AG10803 (cell line): ENCODE results near the gene CDC34.

Source experiments
- DNase-seq: peaks from one replicate; pipeline ENCODE4 v3.0.0; 2010; ENCODE audit warnings: low read depth
- H3K4me3 ChIP-seq: 2 replicates; pipeline ENCODE4 v1.5.1; 2011; ENCODE audit warnings: mild to moderate bottlenecking, low read length, control low read depth
- TF ChIP-seq, protein P1 (sequence below): conservative IDR thresholded peaks from 2 replicates; pipeline ENCODE4 v1.5.1; 2011; ENCODE audit warnings: mild to moderate bottlenecking, low read length, control low read depth, inconsistent platforms

Gene CDC34

DNA sequence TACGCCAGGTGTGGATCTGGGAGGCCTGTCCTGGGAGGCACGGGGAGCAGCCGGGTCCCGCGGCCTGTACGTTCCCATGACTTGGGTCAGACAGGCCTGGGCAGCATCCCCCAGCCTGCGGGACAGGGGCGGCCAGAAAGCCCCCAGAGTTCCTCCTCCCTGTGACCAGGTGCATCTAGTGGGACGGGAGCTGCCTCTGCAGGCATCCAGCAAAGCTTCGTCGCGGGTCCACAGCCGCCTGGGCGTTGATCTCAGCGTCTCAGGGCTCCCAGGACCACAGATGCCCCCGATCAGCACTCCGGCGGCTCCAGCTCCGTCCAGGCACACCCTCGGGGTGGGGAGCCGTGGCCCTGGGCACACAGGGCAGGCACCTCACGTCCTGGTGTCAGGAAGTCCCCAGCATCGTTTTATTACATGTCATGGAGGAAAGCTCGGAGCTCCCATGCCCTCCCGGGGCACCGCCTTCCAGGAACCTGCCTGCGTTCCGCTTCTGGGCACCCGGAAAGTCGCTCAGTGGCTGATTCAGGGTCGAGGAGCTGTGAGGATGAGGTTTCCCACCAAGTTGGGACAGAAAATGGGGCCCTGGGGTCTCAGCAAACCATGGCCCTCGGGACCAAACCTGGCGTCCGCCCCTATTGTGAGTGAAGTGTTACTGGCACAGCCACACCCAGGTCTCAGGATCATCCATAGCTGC lies 10.8 kb downstream of the CDC34 start:
- TF ChIP-seq, protein P1, sequence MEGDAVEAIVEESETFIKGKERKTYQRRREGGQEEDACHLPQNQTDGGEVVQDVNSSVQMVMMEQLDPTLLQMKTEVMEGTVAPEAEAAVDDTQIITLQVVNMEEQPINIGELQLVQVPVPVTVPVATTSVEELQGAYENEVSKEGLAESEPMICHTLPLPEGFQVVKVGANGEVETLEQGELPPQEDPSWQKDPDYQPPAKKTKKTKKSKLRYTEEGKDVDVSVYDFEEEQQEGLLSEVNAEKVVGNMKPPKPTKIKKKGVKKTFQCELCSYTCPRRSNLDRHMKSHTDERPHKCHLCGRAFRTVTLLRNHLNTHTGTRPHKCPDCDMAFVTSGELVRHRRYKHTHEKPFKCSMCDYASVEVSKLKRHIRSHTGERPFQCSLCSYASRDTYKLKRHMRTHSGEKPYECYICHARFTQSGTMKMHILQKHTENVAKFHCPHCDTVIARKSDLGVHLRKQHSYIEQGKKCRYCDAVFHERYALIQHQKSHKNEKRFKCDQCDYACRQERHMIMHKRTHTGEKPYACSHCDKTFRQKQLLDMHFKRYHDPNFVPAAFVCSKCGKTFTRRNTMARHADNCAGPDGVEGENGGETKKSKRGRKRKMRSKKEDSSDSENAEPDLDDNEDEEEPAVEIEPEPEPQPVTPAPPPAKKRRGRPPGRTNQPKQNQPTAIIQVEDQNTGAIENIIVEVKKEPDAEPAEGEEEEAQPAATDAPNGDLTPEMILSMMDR: no peak
- DNase-seq: no peak
- H3K4me3 ChIP-seq: no peak overlapping the region

DNA sequence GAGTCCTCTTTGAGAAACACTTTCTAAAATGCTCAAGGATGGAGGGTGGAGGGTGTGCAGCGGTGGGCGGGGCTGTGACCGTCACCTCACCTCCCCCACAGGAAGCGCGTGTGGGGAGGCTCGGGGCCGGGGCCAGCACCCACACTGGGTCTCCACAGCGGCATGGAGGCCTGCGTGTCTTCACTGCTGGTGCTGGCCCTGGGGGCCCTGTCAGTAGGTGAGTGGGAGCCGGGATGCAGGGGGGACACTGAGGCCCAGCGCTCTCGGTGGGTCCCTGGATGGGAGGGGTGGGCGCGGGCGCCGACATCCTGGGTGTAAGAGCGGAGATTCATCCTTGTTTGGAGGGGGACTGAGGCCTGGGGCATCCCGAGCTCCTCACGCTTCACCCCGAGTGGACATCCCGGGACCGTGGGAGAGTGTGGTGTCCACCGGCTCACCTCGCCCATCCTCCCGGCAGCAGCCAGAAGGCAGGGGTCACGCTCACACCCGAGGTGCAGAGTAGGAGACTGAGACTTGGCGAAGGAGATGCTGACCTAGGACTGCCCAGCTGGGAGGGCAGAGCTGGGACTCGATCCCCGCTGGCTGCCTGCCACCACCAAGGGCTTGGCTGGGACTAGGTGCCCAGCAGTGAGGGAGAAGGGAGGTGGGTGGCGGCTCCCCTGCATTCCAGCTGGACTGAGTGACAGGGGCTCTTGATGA lies 12.5 kb downstream of the CDC34 start, which contains the start of gene GZMM:
Gene GZMM, plus strand, starts transcription at position 144 of the 699 bp plus-strand sequence. Its CDS starts 19 bp downstream, at position 163.
- H3K4me3 ChIP-seq: no peak within 1 kb of the TSS
- DNase-seq: no peak
- TF ChIP-seq, protein P1: no peak

DNA sequence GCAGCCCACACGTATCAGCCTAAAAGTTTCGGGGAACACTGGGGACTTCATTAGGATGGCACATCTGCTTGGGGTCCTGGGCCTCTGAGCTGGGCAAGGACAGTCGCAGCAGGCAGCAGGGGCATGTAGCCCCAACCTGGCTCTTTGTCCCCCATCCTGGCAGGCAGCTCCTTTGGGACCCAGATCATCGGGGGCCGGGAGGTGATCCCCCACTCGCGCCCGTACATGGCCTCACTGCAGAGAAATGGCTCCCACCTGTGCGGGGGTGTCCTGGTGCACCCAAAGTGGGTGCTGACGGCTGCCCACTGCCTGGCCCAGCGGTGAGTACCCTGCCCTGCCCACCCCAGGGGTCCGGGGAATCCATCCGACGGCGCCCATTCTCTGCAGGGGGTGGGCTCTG lies 15.6 kb downstream of the CDC34 start:
- no peak for DNase-seq
- TF ChIP-seq, protein P1: no peak
- H3K4me3 ChIP-seq: no peak overlapping the region

DNA sequence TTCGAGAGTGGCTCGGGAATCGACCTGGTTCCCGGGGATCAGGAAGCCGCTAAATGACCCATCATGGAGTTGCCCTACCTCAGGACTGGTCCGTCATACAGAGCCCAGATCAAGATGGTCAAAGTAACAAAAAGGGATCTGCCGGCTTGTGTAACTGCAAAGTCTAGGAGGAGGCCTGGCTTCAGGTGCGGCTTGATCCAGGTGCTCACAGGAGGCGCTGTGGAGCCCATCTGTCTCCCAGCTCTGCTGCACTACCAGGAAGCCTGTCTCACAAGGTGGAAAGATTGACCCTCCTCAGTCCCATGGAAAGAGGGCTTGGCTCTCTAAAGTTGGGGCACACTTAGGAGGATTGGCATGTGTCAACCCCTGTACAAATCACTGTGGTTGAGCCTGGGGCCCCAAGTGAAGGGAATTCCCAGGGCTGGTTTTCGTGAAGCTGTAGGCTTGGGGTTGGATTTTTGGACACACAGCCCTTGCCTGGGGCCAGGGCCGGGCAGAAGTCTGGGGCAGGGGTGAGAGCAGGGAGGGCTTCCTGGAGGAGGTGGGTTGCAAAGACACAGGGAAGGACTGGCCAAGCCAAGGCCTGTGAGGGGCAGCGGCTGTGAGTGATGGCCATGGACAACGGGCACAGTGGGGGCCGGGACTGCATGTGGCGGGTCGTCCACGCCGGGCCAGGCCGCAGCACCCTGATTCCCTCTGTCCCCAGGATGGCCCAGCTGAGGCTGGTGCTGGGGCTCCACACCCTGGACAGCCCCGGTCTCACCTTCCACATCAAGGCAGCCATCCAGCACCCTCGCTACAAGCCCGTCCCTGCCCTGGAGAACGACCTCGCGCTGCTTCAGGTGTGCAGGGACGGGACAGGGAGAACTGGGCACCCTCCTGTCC lies 16.5 kb downstream of the CDC34 start:
- TF ChIP-seq, protein P1: no peak
- no peak overlapping the region for H3K4me3 ChIP-seq
- DNase-seq: no peak

DNA sequence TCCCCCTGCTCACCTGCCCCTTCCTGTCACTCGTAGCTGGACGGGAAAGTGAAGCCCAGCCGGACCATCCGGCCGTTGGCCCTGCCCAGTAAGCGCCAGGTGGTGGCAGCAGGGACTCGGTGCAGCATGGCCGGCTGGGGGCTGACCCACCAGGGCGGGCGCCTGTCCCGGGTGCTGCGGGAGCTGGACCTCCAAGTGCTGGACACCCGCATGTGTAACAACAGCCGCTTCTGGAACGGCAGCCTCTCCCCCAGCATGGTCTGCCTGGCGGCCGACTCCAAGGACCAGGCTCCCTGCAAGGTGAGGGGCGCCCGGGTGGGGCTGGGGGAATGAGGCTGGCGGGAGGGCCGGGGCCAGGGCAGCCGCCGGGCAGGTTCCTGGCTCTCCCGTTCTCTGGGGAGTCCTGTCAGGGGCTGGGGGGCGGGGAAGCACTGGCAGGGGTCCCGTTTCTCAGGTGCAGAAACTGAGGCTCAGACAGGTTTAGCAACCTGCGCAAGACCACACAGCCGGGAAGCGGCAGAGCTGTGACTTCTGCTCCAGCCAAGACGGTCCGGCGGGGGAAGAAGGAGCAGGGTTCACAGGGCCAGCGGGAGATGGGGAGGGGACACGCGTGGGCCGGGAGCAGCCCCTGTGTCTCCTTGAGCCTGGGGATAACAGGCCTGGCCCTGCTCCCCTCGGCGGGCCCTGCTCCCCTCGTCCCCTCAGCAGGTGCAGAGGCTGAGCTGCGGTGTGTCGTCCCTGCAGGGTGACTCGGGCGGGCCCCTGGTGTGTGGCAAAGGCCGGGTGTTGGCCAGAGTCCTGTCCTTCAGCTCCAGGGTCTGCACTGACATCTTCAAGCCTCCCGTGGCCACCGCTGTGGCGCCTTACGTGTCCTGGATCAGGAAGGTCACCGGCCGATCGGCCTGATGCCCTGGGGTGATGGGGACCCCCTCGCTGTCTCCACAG lies 17.6 kb downstream of the CDC34 start:
- TF ChIP-seq, protein P1: no peak
- DNase-seq: no peak
- H3K4me3 ChIP-seq: no peak overlapping the region

DNA sequence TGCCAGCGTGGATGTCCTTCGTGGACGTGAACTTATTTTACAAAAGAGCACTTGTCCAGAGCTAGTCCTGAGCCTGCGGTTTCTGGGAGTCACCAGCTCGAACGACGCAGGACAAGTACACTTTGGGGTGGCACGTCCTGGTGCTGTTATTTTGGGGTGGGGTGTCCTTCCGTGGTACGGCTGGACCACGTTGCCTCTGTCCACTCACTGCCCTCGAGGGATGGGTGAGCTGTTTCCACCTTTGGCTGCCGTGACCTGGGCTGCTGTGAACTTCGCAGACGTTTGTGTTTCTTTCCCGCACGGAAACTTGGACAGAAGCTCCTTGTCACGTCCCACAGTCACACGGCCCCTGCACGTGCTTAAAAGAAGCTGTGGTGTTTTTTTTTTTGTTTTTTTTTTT lies 23.3 kb downstream of the CDC34 start:
- TF ChIP-seq, protein P1: no peak
- no peak for DNase-seq
- no peak overlapping the region for H3K4me3 ChIP-seq
